B cell (primary cell): ENCODE results near the gene CARD10. TPM values are rescaled to one million over a fixed set of nuclear protein-coding genes. Genes with fewer than 3 reads are reported as not detected.

Source experiments
- ATAC-seq: fragments of 200-7000 bp; cut with Tn5 transposase; one replicate; pipeline ENCODE4 v1.10.0; 2021; ENCODE audit warnings: low read depth, mild to moderate bottlenecking, moderate number of reproducible peaks, moderate library complexity
- CTCF ChIA-PET: fragments of 350-600 bp; sonication (Branson Sonifier 250); formaldehyde crosslinking; loops from one replicate; lab custom pipeline; 2021; ENCODE audit warnings: antibody characterized with exemption, inconsistent platforms; lab: Charles Lee
- POLR2A ChIA-PET: fragments of 350-600 bp; sonication (Branson Sonifier 250); formaldehyde crosslinking; loops from one replicate; lab custom pipeline; 2021; ENCODE audit warnings: antibody characterized with exemption; lab: Charles Lee
- DNase-seq: peaks from one replicate; pipeline ENCODE4 v3.0.0; 2013
- H2AFZ ChIP-seq: 2 replicates; pipeline ENCODE4 v1.6.1; 2012; ENCODE audit warnings: mild to moderate bottlenecking, low read depth, low read length; ENCODE audit not compliant: insufficient read depth, poor library complexity, severe bottlenecking
- H3K27ac ChIP-seq, 2 donors: 1 replicate in 1 of 2; 2 replicates in 1 of 2; pipeline ENCODE4 v1.5.1; 2012 to 2013; ENCODE audit warnings: low read length in 2 of 2, mild to moderate bottlenecking in 2 of 2, moderate library complexity in 1 of 2
- H3K27me3 ChIP-seq, 4 experiments: fragments of 200-600 bp in 1 of 4; sonication (generic) in 1 of 4; replicated peaks in 1 of 4; 1 replicate in 2 of 4; 2 replicates in 2 of 4; pipeline versions ENCODE4 v1.6.1 to v1.7.0; 2013 to 2016; ENCODE audit warnings: low read length in 3 of 4, mild to moderate bottlenecking in 2 of 4, mixed read lengths in 1 of 4, moderate library complexity in 1 of 4; ENCODE audit not compliant: insufficient read depth in 4 of 4, control insufficient read depth in 3 of 4; ENCODE audit errors: control extremely low read depth in 1 of 4
- H3K36me3 ChIP-seq, 2 experiments: replicated peaks in 1 of 2; 1 replicate in 1 of 2; 2 replicates in 1 of 2; pipeline versions ENCODE4 v1.6.1 to v1.7.1; 2013; ENCODE audit warnings: low read length in 1 of 2; ENCODE audit not compliant: insufficient read depth in 2 of 2, control insufficient read depth in 1 of 2; ENCODE audit errors: control extremely low read depth in 1 of 2, extremely low read depth in 1 of 2
- H3K4me1 ChIP-seq, 2 donors: fragments of 200-600 bp in 1 of 2; sonication (generic) in 1 of 2; 1 replicate in 1 of 2; 2 replicates in 1 of 2; pipeline versions ENCODE4 v1.5.1 to v1.6.1; 2013 to 2017; ENCODE audit warnings: low read length in 2 of 2; ENCODE audit not compliant: control insufficient read depth in 2 of 2, insufficient read depth in 2 of 2
- H3K4me2 ChIP-seq: replicated peaks from 2 replicates; pipeline ENCODE3; 2012; ENCODE audit warnings: mild to moderate bottlenecking, low read depth, low read length; ENCODE audit not compliant: poor library complexity, severe bottlenecking
- H3K4me3 ChIP-seq, 5 experiments: fragments of 200-600 bp in 1 of 5; sonication (generic) in 1 of 5; 1 replicate in 3 of 5; 2 replicates in 2 of 5; pipeline versions ENCODE4 v1.5.1 to v1.7.0; 2011 to 2016; ENCODE audit warnings: low read length in 4 of 5, mild to moderate bottlenecking in 4 of 5, low read depth in 2 of 5, control low read depth in 1 of 5, moderate library complexity in 1 of 5; ENCODE audit not compliant: insufficient read depth in 1 of 5; ENCODE audit errors: control extremely low read depth in 1 of 5, extremely low read depth in 1 of 5
- H3K79me2 ChIP-seq: fragments of 200-600 bp; sonication (generic); one replicate; pipeline ENCODE4 v1.6.0; 2016; ENCODE audit warnings: low read length; ENCODE audit not compliant: control insufficient read depth, insufficient read depth
- H3K9ac ChIP-seq: fragments of 200-600 bp; sonication (generic); 2 replicates; pipeline ENCODE4 v1.6.1; 2017; ENCODE audit warnings: mild to moderate bottlenecking, low read length, moderate library complexity
- H3K9me3 ChIP-seq, 3 donors: one replicate each; pipeline versions ENCODE4 v1.6.1 to v1.7.1; 2013; ENCODE audit warnings: low read length in 2 of 3; ENCODE audit not compliant: control insufficient read depth in 2 of 3, insufficient read depth in 1 of 3; ENCODE audit errors: control extremely low read depth in 1 of 3
- H4K20me1 ChIP-seq: 2 replicates; pipeline ENCODE4 v1.6.0; 2012; ENCODE audit warnings: mild to moderate bottlenecking, low read length; ENCODE audit not compliant: insufficient read depth, control insufficient read depth, poor library complexity, severe bottlenecking
- H3K27ac Mint-ChIP-seq: one replicate; pipeline ENCODE4 v1.8.0; 2021; ENCODE audit warnings: mixed read lengths
- H3K27me3 Mint-ChIP-seq: one replicate; pipeline ENCODE4 v1.8.0; 2021; ENCODE audit warnings: mixed read lengths
- H3K4me1 Mint-ChIP-seq: one replicate; pipeline ENCODE4 v1.8.0; 2021; ENCODE audit warnings: mixed read lengths
- H3K4me3 Mint-ChIP-seq: one replicate; pipeline ENCODE4 v1.8.0; 2021; ENCODE audit warnings: mixed read lengths
- H3K9me3 Mint-ChIP-seq: one replicate; pipeline ENCODE4 v1.8.0; 2022; ENCODE audit warnings: mixed read lengths; ENCODE audit not compliant: insufficient read depth
- EZH2 ChIP-seq: IDR thresholded peaks from 2 replicates; pipeline ENCODE4 v1.6.1; 2012; ENCODE audit warnings: borderline replicate concordance, low read depth, mild to moderate bottlenecking, moderate library complexity, low read length; ENCODE audit not compliant: insufficient read depth, poor library complexity, severe bottlenecking
- WGBS: methylation state at CpG from one replicate; pipeline ENCODE4 v1.1.5; 2013; ENCODE audit warnings: missing lambda C conversion rate; ENCODE audit not compliant: insufficient coverage; 5-methylcytosine and 5-hydroxymethylcytosine counted together
- intact Hi-C: fragments of 100-400 bp; cut with micrococcal nuclease; formaldehyde crosslinking; loops from one replicate; pipeline ENCODE4 v1.10.0; 2022
- polyA plus RNA-seq: library from polyadenylated mRNA; depleted of rRNA; stranded (reverse); fragments of >200 nt; gene quantifications from 2 replicates; pipeline ENCODE4 v1.2.3, GENCODE V29; 2012
- total RNA-seq, 2 donors: library from RNA; stranded (reverse); fragments of 120-200 nt in 1 of 2; gene quantifications; 1 replicate in 1 of 2; 2 replicates in 1 of 2; pipeline versions ENCODE4 v1.2.3 to v1.2.4, GENCODE V29; 2013 to 2022
- TF ChIP-seq, protein P1 (sequence below): fragments of 200-600 bp; IDR thresholded peaks from one replicate; pipeline ENCODE4 v1.8.0; 2022; ENCODE audit warnings: antibody characterized with exemption, mild to moderate bottlenecking

The CARD10 gene
- total and polyA plus RNA-seq, 2 donors (not counting 1 experiment from before 2014, with no cell fraction given), result not detected

DNA sequence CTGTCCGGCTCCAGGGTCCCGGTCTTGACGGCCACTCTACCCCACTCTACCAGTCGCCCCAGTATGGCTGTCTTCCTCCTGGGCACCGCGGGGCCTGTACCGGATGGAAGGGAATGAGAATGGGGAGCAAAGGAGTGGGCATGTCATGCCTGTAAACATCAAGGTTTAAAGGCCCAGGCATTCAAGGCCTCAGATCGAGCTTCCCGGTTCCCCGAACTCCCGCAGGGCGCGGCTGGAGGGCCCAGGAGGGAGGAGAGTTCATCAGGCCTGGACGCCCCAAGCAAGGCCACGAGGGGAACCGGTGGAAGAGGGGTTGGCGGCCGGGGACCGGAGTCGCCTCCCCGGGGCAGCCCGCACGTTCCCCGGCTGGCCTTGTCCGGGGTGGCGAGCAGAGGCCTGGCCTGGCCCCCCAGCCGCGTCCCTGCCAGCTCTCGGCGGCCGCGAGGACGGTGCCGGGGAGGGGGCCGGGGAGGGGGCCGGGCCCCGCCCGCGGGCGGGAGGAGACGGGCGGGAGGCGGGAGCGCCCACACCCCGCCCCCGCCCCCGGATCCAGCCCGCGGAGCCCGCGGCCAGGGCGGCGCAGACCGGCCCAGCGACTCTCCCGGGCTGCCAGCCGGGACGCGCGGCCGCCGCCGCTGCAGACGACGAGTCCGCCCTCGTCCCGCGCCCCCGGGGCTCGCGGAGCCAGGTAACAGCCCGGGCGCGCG is 40.8 kb upstream of the CARD10 start, which contains the start of gene CDC42EP1:
Gene CDC42EP1, plus strand, starts transcription at position 580 of the 707 bp plus-strand sequence. CDS start 5,870 bp downstream, outside the sequence.
- Histone ChIP-seq H3K4me1 (peaks cover 17 to 19% of the 10 kb centered on the region in 2 donors), H3K27me3 (peaks cover 0 to 69% (median 25%) of the 10 kb centered on the region in 4 experiments), H3K4me2 (peak within 1 kb of the TSS; percentile 91), H3K79me2 (no peaks in the 10 kb centered on the region), H3K27ac (no peak within 1 kb of the TSS), H3K9me3 (peaks cover 0 to 16% (median 0%) of the 10 kb centered on the region in 3 donors), H3K36me3 (no peaks in the 10 kb centered on the region), H2AFZ (peak within 1 kb of the TSS; percentile 60), H3K4me3 (peak within 1 kb of the TSS in 4 of 5 experiments; percentile 17 to 65 (median 39)), H3K9ac (peak within 1 kb of the TSS; percentile 53), H4K20me1 (no peaks in the 10 kb centered on the region)
- Mint-ChIP-seq H3K27me3 (peaks cover 52% of the 10 kb centered on the region), H3K4me3 (peak within 1 kb of the TSS; percentile 78), H3K4me1 (peaks cover 16% of the 10 kb centered on the region), H3K27ac (no peak within 1 kb of the TSS), H3K9me3 (no peaks in the 10 kb centered on the region)
- ChIA-PET POLR2A (no interaction called here), CTCF (interaction anchor here (0.6 to 4.8 kb wide), 3 partner anchors 19 to 1049 kb away, joined by 3 to 69 read pairs (median 3); no protein-coding TSS in a partner anchor)
- DNase-seq (no peak), ATAC-seq (peak; percentile 26)
- TF ChIP-seq, protein P1, sequence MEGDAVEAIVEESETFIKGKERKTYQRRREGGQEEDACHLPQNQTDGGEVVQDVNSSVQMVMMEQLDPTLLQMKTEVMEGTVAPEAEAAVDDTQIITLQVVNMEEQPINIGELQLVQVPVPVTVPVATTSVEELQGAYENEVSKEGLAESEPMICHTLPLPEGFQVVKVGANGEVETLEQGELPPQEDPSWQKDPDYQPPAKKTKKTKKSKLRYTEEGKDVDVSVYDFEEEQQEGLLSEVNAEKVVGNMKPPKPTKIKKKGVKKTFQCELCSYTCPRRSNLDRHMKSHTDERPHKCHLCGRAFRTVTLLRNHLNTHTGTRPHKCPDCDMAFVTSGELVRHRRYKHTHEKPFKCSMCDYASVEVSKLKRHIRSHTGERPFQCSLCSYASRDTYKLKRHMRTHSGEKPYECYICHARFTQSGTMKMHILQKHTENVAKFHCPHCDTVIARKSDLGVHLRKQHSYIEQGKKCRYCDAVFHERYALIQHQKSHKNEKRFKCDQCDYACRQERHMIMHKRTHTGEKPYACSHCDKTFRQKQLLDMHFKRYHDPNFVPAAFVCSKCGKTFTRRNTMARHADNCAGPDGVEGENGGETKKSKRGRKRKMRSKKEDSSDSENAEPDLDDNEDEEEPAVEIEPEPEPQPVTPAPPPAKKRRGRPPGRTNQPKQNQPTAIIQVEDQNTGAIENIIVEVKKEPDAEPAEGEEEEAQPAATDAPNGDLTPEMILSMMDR, result no peak
- no peak for TF ChIP-seq EZH2
- intact Hi-C loops, result no loop called here
- 12% methylated on average over 72 of the region's 76 CpGs for WGBS

DNA sequence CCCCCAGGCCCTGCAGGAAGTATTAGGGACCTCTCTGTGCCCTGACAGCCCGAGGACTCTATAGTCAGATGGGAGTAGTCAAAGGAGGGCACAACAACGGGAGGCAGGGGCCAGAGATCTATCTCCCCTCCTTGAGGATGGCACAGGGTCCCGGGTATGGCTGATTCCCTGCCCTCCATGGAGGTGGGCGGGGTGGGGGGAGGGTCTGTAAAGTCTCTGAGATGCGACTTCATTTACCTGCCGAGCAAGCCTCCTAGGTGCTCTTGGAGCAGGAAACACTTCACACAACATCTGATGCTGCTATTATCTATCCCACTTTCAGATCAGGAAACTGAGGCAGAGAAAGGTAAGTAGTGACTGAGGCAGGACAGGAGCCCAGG is 40.3 kb upstream of the CARD10 start:
- Histone ChIP-seq H3K9ac (no peak overlapping the region), H2AFZ (no peak overlapping the region), H3K27me3 (peaks cover 0 to 70% (median 25%) of the 10 kb centered on the region in 4 experiments), H3K4me3 (no peak overlapping the region), H3K4me1 (peaks cover 17 to 19% of the 10 kb centered on the region in 2 donors), H3K4me2 (no peak overlapping the region), H3K79me2 (no peaks in the 10 kb centered on the region), H3K9me3 (peaks cover 0 to 16% (median 0%) of the 10 kb centered on the region in 3 donors), H3K36me3 (no peaks in the 10 kb centered on the region), H3K27ac (no peak overlapping the region), H4K20me1 (no peaks in the 10 kb centered on the region)
- Mint-ChIP-seq H3K4me1 (peaks cover 16% of the 10 kb centered on the region), H3K4me3 (peak overlapping the region; percentile 65), H3K27me3 (peaks cover 52% of the 10 kb centered on the region), H3K9me3 (no peaks in the 10 kb centered on the region), H3K27ac (no peak overlapping the region)
- TF ChIP-seq EZH2, result no peak
- TF ChIP-seq, protein P1, result no peak
- intact Hi-C loops, result no loop called here
- ChIA-PET POLR2A (interaction anchor here (0.6 kb wide), 1 partner anchor 73 kb away, joined by 7 read pairs; no protein-coding TSS in a partner anchor), CTCF (interaction anchor here (3.6 kb wide), 1 partner anchor 7 kb away, joined by 30 read pairs; no protein-coding TSS in a partner anchor)
- ATAC-seq (no peak), DNase-seq (no peak)
- WGBS, result 92% methylated on average over 3 of the region's 6 CpGs
